HEK293 (cell line): ENCODE measurements around the gene UPK1A.
A peak's percentile ranks its signal among the peaks of the same experiment; 100 is the strongest.

Experiments
- CTCF ChIA-PET: fragments of 350-600 bp; formaldehyde crosslinking; extraction: SDS; loops from one replicate; lab custom pipeline; 2021; ENCODE audit warnings: antibody characterized with exemption; lab: Yijun Ruan, JAX
- POLR2A ChIA-PET: fragments of 300-600 bp; formaldehyde crosslinking; extraction: SDS; loops from one replicate; lab custom pipeline; 2020; ENCODE audit warnings: antibody characterized with exemption, inconsistent platforms; lab: Yijun Ruan, JAX
- H3K27ac ChIP-seq: fragments of 200-500 bp; sonication (Bioruptor generic); 2 replicates; pipeline ENCODE4 v1.5.1; 2014; ENCODE audit warnings: low read depth, low read length, control low read depth, inconsistent platforms; ENCODE audit errors: extremely low read depth
- H3K36me3 ChIP-seq, 2 experiments: fragments of 200-500 bp in 1 of 2; sonication (Bioruptor generic) in 1 of 2; 1 replicate in 1 of 2; 2 replicates in 1 of 2; pipeline ENCODE4 v1.5.1; 2014 to 2017; ENCODE audit warnings: inconsistent platforms in 2 of 2, low read length in 2 of 2; ENCODE audit not compliant: control insufficient read depth in 2 of 2, insufficient read depth in 1 of 2
- H3K4me1 ChIP-seq: fragments of 200-500 bp; sonication (Bioruptor generic); 2 replicates; pipeline ENCODE4 v1.5.1; 2014; ENCODE audit warnings: mild to moderate bottlenecking, low read length, inconsistent platforms; ENCODE audit not compliant: control insufficient read depth, insufficient read depth
- H3K4me3 ChIP-seq: 2 replicates; pipeline ENCODE4 v1.5.1; 2011; ENCODE audit warnings: low read depth, mild to moderate bottlenecking, control low read depth, low read length, moderate library complexity
- H3K9me3 ChIP-seq: fragments of 200-500 bp; sonication (Bioruptor generic); 2 replicates; pipeline ENCODE4 v1.5.1; 2014; ENCODE audit warnings: low read depth, low read length, inconsistent platforms; ENCODE audit not compliant: control insufficient read depth, insufficient read depth
- BCL11B ChIP-seq: fragments of 450-650 bp; formaldehyde crosslinking; IDR thresholded peaks from 2 replicates; pipeline ENCODE4 v1.5.1; 2016; ENCODE audit warnings: low read depth, missing biosample characterization, missing genetic modification characterization
- GLIS1 ChIP-seq: fragments of 450-650 bp; formaldehyde crosslinking; IDR thresholded peaks from 2 replicates; pipeline ENCODE4 v1.5.1; 2016; ENCODE audit warnings: missing biosample characterization, missing genetic modification characterization
- GLIS2 ChIP-seq: fragments of 450-650 bp; formaldehyde crosslinking; IDR thresholded peaks from 2 replicates; pipeline ENCODE4 v1.5.1; 2016; ENCODE audit warnings: missing biosample characterization, missing genetic modification characterization
- IKZF3 ChIP-seq: fragments of 450-650 bp; IDR thresholded peaks from 2 replicates; pipeline ENCODE4 v1.5.0; 2018; ENCODE audit warnings: missing biosample characterization, mild to moderate bottlenecking, missing genetic modification characterization, moderate library complexity
- KLF10 ChIP-seq: fragments of 450-650 bp; IDR thresholded peaks from 2 replicates; pipeline ENCODE4 v1.5.1; 2018; ENCODE audit warnings: missing biosample characterization, mild to moderate bottlenecking, missing genetic modification characterization
- KLF8 ChIP-seq: fragments of 450-650 bp; formaldehyde crosslinking; IDR thresholded peaks from 2 replicates; pipeline ENCODE4 v1.5.1; 2016; ENCODE audit warnings: missing biosample characterization, missing genetic modification characterization
- ZBTB7A ChIP-seq: fragments of 450-650 bp; formaldehyde crosslinking; IDR thresholded peaks from 2 replicates; pipeline ENCODE4 v1.5.1; 2016; ENCODE audit warnings: low read depth, missing biosample characterization, missing genetic modification characterization
- ZEB2 ChIP-seq: fragments of 450-650 bp; formaldehyde crosslinking; IDR thresholded peaks from 2 replicates; pipeline ENCODE4 v1.5.1; 2016; ENCODE audit warnings: missing biosample characterization, missing genetic modification characterization
- ZIC2 ChIP-seq: fragments of 450-650 bp; formaldehyde crosslinking; IDR thresholded peaks from 2 replicates; pipeline ENCODE4 v1.5.1; 2016; ENCODE audit warnings: missing biosample characterization, missing genetic modification characterization
- ZNF311 ChIP-seq: fragments of 450-650 bp; formaldehyde crosslinking; IDR thresholded peaks from 2 replicates; pipeline ENCODE4 v1.5.1; 2017; ENCODE audit warnings: missing biosample characterization, missing genetic modification characterization, borderline replicate concordance
- ZNF350 ChIP-seq: fragments of 450-650 bp; formaldehyde crosslinking; IDR thresholded peaks from 2 replicates; pipeline ENCODE4 v1.5.0; 2017; ENCODE audit warnings: missing biosample characterization, mild to moderate bottlenecking, missing genetic modification characterization
- ZNF37A ChIP-seq: fragments of 450-650 bp; IDR thresholded peaks from 2 replicates; pipeline ENCODE4 v1.5.1; 2018; ENCODE audit warnings: missing biosample characterization, missing genetic modification characterization
- ZNF561 ChIP-seq: fragments of 450-650 bp; IDR thresholded peaks from 2 replicates; pipeline ENCODE4 v1.5.1; 2018; ENCODE audit warnings: missing biosample characterization, missing genetic modification characterization, borderline replicate concordance
- ZNF677 ChIP-seq: fragments of 450-650 bp; IDR thresholded peaks from 2 replicates; pipeline ENCODE4 v1.5.0; 2018; ENCODE audit warnings: missing biosample characterization, mild to moderate bottlenecking, missing genetic modification characterization, moderate library complexity
- ZSCAN30 ChIP-seq: fragments of 450-650 bp; IDR thresholded peaks from 2 replicates; pipeline ENCODE4 v1.5.1; 2018; ENCODE audit warnings: missing biosample characterization, mild to moderate bottlenecking, missing genetic modification characterization, moderate library complexity
- TF ChIP-seq, protein P1 (sequence below): sonication (generic); formaldehyde crosslinking; IDR thresholded peaks from 2 replicates; pipeline ENCODE4 v1.8.1; 2022; ENCODE audit warnings: mild to moderate bottlenecking, moderate library complexity, missing genetic modification reagents
- TF ChIP-seq, protein P2 (sequence below): fragments of 450-650 bp; formaldehyde crosslinking; IDR thresholded peaks from 2 replicates; pipeline ENCODE4 v1.5.1; 2016; ENCODE audit warnings: missing biosample characterization, missing genetic modification characterization
- TF ChIP-seq, protein P3 (sequence below): IDR thresholded peaks from 2 replicates; pipeline ENCODE4 v1.6.1; 2011; ENCODE audit warnings: mild to moderate bottlenecking, low read depth, low read length, borderline replicate concordance
- TF ChIP-seq, protein P4 (sequence below): fragments of 450-650 bp; formaldehyde crosslinking; IDR thresholded peaks from 2 replicates; pipeline ENCODE4 v1.5.1; 2017; ENCODE audit warnings: missing biosample characterization, missing genetic modification characterization
- TF ChIP-seq, protein P5 (sequence below): fragments of 450-650 bp; formaldehyde crosslinking; IDR thresholded peaks from 2 replicates; pipeline ENCODE4 v1.5.1; 2016; ENCODE audit warnings: missing biosample characterization, missing genetic modification characterization

Gene UPK1A

DNA sequence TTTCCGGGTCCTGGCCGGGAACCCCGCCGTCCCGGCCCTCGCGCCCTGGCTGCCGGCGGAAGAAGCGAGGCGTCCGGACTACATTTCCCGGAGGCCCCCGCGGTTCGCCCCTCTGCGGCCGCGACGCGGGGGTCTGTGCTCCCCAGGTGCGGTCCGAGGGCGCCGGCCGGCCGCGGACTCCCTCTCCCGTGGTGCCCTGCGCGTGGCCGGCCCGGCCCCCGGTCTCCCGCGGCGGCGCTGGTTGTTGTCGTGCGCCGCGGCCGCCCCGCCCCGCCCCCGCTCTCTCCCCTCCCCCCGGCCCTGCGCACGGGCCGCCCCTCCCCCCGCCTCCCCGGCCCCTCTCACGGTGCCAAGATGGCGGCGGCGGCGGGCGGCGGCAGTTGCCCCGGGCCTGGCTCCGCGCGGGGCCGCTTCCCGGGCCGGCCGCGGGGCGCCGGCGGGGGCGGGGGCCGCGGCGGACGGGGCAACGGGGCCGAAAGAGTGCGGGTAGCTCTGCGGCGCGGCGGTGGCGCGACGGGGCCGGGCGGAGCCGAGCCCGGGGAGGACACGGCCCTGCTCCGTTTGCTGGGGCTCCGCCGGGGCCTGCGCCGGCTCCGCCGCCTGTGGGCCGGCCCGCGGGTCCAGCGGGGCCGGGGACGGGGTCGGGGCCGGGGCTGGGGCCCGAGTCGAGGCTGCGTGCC is 51.5 kb downstream of the UPK1A start, which contains the start of gene KMT2B:
Gene KMT2B, plus strand, starts transcription at position 339 of the 680 bp plus-strand sequence. Its CDS starts 16 bp downstream, at position 355.
- H3K4me1 ChIP-seq: peaks cover 23% of the 10 kb centered on the region
- POLR2A ChIA-PET: interaction anchor here (0.9 to 2.3 kb wide), 7 partner anchors 10 to 105 kb away, joined by 3 to 24 read pairs (median 11); partner anchors contain the start of genes COX6B1, HAUS5, LIN37 and PSENEN
- H3K27ac ChIP-seq: peak within 1 kb of the TSS; percentile 93
- H3K36me3 ChIP-seq: peaks cover 33 to 35% of the 10 kb centered on the region in 2 experiments
- CTCF ChIA-PET: interaction anchor here (0.9 kb wide), 2 partner anchors 19 to 24 kb away, joined by 6 to 9 read pairs; partner anchors contain the start of gene IGFLR1
- H3K9me3 ChIP-seq: no peaks in the 10 kb centered on the region
- TF ChIP-seq GLIS1: peak; percentile 99
- TF ChIP-seq ZIC2 (tag by site-specific recombination): peak; percentile 76
- TF ChIP-seq, protein P1, sequence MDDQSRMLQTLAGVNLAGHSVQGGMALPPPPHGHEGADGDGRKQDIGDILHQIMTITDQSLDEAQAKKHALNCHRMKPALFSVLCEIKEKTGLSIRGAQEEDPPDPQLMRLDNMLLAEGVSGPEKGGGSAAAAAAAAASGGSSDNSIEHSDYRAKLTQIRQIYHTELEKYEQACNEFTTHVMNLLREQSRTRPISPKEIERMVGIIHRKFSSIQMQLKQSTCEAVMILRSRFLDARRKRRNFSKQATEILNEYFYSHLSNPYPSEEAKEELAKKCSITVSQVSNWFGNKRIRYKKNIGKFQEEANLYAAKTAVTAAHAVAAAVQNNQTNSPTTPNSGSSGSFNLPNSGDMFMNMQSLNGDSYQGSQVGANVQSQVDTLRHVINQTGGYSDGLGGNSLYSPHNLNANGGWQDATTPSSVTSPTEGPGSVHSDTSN (CRISPR knock-in tag): 0 out of 2 replicates have a peak, but pooled peaks have one; percentile 4
- TF ChIP-seq, protein P2, sequence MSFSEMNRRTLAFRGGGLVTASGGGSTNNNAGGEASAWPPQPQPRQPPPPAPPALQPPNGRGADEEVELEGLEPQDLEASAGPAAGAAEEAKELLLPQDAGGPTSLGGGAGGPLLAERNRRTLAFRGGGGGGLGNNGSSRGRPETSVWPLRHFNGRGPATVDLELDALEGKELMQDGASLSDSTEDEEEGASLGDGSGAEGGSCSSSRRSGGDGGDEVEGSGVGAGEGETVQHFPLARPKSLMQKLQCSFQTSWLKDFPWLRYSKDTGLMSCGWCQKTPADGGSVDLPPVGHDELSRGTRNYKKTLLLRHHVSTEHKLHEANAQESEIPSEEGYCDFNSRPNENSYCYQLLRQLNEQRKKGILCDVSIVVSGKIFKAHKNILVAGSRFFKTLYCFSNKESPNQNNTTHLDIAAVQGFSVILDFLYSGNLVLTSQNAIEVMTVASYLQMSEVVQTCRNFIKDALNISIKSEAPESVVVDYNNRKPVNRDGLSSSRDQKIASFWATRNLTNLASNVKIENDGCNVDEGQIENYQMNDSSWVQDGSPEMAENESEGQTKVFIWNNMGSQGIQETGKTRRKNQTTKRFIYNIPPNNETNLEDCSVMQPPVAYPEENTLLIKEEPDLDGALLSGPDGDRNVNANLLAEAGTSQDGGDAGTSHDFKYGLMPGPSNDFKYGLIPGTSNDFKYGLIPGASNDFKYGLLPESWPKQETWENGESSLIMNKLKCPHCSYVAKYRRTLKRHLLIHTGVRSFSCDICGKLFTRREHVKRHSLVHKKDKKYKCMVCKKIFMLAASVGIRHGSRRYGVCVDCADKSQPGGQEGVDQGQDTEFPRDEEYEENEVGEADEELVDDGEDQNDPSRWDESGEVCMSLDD (tag by site-specific recombination): peak; percentile 84; the same call in 1 of the 2 replicates
- TF ChIP-seq ZNF350 (tag by site-specific recombination): no peak
- TF ChIP-seq, protein P3, sequence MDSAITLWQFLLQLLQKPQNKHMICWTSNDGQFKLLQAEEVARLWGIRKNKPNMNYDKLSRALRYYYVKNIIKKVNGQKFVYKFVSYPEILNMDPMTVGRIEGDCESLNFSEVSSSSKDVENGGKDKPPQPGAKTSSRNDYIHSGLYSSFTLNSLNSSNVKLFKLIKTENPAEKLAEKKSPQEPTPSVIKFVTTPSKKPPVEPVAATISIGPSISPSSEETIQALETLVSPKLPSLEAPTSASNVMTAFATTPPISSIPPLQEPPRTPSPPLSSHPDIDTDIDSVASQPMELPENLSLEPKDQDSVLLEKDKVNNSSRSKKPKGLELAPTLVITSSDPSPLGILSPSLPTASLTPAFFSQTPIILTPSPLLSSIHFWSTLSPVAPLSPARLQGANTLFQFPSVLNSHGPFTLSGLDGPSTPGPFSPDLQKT: 0 out of 2 replicates have a peak, but pooled peaks have one; percentile 49
- TF ChIP-seq, protein P4, sequence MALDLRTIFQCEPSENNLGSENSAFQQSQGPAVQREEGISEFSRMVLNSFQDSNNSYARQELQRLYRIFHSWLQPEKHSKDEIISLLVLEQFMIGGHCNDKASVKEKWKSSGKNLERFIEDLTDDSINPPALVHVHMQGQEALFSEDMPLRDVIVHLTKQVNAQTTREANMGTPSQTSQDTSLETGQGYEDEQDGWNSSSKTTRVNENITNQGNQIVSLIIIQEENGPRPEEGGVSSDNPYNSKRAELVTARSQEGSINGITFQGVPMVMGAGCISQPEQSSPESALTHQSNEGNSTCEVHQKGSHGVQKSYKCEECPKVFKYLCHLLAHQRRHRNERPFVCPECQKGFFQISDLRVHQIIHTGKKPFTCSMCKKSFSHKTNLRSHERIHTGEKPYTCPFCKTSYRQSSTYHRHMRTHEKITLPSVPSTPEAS (tag by site-specific recombination): no peak
- TF ChIP-seq KLF8 (tag by site-specific recombination): peak; percentile 70; the same call in 1 of the 2 replicates
- TF ChIP-seq ZNF37A (tag by site-specific recombination): no peak
- TF ChIP-seq ZNF677 (tag by site-specific recombination): 0 out of 2 replicates have a peak, but pooled peaks have one; percentile 13
- TF ChIP-seq GLIS2 (tag by site-specific recombination): peak; percentile 94
- TF ChIP-seq, protein P5, sequence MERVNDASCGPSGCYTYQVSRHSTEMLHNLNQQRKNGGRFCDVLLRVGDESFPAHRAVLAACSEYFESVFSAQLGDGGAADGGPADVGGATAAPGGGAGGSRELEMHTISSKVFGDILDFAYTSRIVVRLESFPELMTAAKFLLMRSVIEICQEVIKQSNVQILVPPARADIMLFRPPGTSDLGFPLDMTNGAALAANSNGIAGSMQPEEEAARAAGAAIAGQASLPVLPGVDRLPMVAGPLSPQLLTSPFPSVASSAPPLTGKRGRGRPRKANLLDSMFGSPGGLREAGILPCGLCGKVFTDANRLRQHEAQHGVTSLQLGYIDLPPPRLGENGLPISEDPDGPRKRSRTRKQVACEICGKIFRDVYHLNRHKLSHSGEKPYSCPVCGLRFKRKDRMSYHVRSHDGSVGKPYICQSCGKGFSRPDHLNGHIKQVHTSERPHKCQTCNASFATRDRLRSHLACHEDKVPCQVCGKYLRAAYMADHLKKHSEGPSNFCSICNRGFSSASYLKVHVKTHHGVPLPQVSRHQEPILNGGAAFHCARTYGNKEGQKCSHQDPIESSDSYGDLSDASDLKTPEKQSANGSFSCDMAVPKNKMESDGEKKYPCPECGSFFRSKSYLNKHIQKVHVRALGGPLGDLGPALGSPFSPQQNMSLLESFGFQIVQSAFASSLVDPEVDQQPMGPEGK (tag by site-specific recombination): peak; percentile 57; the same call in 1 of the 2 replicates
- TF ChIP-seq ZBTB7A: peak; percentile 2; the same call in 1 of the 2 replicates
- 0 out of 2 replicates have a peak, but pooled peaks have one; percentile 36 for TF ChIP-seq BCL11B
- peak; percentile 8; the same call in 1 of the 2 replicates for TF ChIP-seq IKZF3 (tag by site-specific recombination)
- TF ChIP-seq ZNF561 (tag by site-specific recombination): peak; percentile 85; the same call in 1 of the 2 replicates
- TF ChIP-seq ZNF311 (tag by site-specific recombination): no peak
- TF ChIP-seq KLF10: peak; percentile 90
- peak; percentile 9; the same call in 1 of the 2 replicates for TF ChIP-seq ZEB2 (tag by site-specific recombination)
- TF ChIP-seq ZSCAN30 (tag by site-specific recombination): peak; percentile 6
- peak within 1 kb of the TSS; percentile 65 for H3K4me3 ChIP-seq
